GM21825 (cell line): ENCODE data around the gene PCBP3.
"Not testable (repeated sequence)": the region's sequence is repeated elsewhere in the genome, so short reads cannot be mapped to it uniquely, and the experiment has no call there.

Source experiments
- ATAC-seq: cut with Tn5 transposase; IDR thresholded peaks from one replicate; pipeline ENCODE4 v1.9.1; 2021; ENCODE audit warnings: mild to moderate bottlenecking, moderate library complexity; ENCODE audit not compliant: unreplicated experiment

PCBP3 gene

GRCh38 chr21:45887120-45887611 is 243.6 kb downstream of the PCBP3 start:
- ATAC-seq, result no peak

- ATAC-seq, result no peak
Measured at GRCh38 chr21:45887788-45888187, 244.3 kb downstream of the PCBP3 start.

GRCh38 chr21:45888386-45889009 is 245.0 kb downstream of the PCBP3 start:
- ATAC-seq, result no peak

- no peak for ATAC-seq
Measured at GRCh38 chr21:45889256-45889655, 245.7 kb downstream of the PCBP3 start.

GRCh38 chr21:45889961-45890360 is 246.4 kb downstream of the PCBP3 start:
- no peak for ATAC-seq

GRCh38 chr21:45891388-45892155 is 248.0 kb downstream of the PCBP3 start:
- ATAC-seq, result no peak

GRCh38 chr21:45892156-45892915 is 248.8 kb downstream of the PCBP3 start:
- ATAC-seq, result no peak

- ATAC-seq, result no peak
Measured at GRCh38 chr21:45892916-45893739, 249.6 kb downstream of the PCBP3 start.

GRCh38 chr21:45893740-45894449 is 250.4 kb downstream of the PCBP3 start:
- ATAC-seq, result no peak

GRCh38 chr21:45894450-45894825 is 250.9 kb downstream of the PCBP3 start:
- no peak for ATAC-seq

- ATAC-seq, result no peak
Measured at GRCh38 chr21:45894906-45895777, 251.6 kb downstream of the PCBP3 start.

GRCh38 chr21:45895778-45896370 is 252.3 kb downstream of the PCBP3 start:
- ATAC-seq, result no peak

- ATAC-seq, result not testable (repeated sequence)
Measured at GRCh38 chr21:45896431-45896830, 252.9 kb downstream of the PCBP3 start.

GRCh38 chr21:45897191-45898027 is 253.9 kb downstream of the PCBP3 start:
- ATAC-seq, result no peak

- ATAC-seq, result no peak
Measured at GRCh38 chr21:45898028-45898350, 254.5 kb downstream of the PCBP3 start.

- ATAC-seq, result no peak
Measured at GRCh38 chr21:45898781-45899180, 255.3 kb downstream of the PCBP3 start.

- no peak for ATAC-seq
Measured at GRCh38 chr21:45899317-45900033, 255.9 kb downstream of the PCBP3 start.
